ELF-1 (cell line): ENCODE data around the gene VPS18.
"Not testable (repeated sequence)": the region's sequence is repeated elsewhere in the genome, so short reads cannot be mapped to it uniquely, and the experiment has no call there.

ENCODE experiments used
- DNase-seq: peaks from one replicate; pipeline ENCODE4 v3.0.0-alpha.2; 2016; ENCODE audit warnings: low read depth, low spot score

The VPS18 gene

GRCh38 chr15:40893733-40894680 lies at the start of gene VPS18:
Gene VPS18, plus strand, starts transcription at chr15:40894450. Its CDS starts 319 bp downstream, at chr15:40894769.
- peak; percentile 99 for DNase-seq

GRCh38 chr15:40844696-40845030 lies 49.6 kb upstream of the VPS18 start:
- DNase-seq: no peak

GRCh38 chr15:40845036-40845435 lies 49.2 kb upstream of the VPS18 start:
- DNase-seq: no peak

- DNase-seq: peak; percentile 89
Observed at GRCh38 chr15:40845511-40846284, 48.6 kb upstream of the VPS18 start.

- no peak for DNase-seq
Observed at GRCh38 chr15:40846841-40847222, 47.4 kb upstream of the VPS18 start.

- DNase-seq: peak; percentile 90
Observed at GRCh38 chr15:40847223-40847961, 46.9 kb upstream of the VPS18 start.

- DNase-seq: no peak
Observed at GRCh38 chr15:40850576-40851112, 43.6 kb upstream of the VPS18 start.

- no peak for DNase-seq
Observed at GRCh38 chr15:40852529-40852928, 41.7 kb upstream of the VPS18 start.

- DNase-seq: no peak
Observed at GRCh38 chr15:40853241-40853890, 40.9 kb upstream of the VPS18 start.

- no peak for DNase-seq
Observed at GRCh38 chr15:40854161-40854560, 40.1 kb upstream of the VPS18 start.

- DNase-seq: no peak
Observed at GRCh38 chr15:40855706-40856234, 38.5 kb upstream of the VPS18 start.

GRCh38 chr15:40856746-40857145 lies 37.5 kb upstream of the VPS18 start:
- no peak for DNase-seq

GRCh38 chr15:40857601-40858341 lies 36.5 kb upstream of the VPS18 start:
- DNase-seq: peak; percentile 96

- DNase-seq: no peak
Observed at GRCh38 chr15:40858706-40859105, 35.5 kb upstream of the VPS18 start.

GRCh38 chr15:40859206-40859851 lies 34.9 kb upstream of the VPS18 start:
- peak; percentile 91 for DNase-seq

GRCh38 chr15:40861147-40861546 lies 33.1 kb upstream of the VPS18 start:
- DNase-seq: not testable (repeated sequence)

GRCh38 chr15:40863660-40864270 lies 30.5 kb upstream of the VPS18 start:
- DNase-seq: no peak

- DNase-seq: no peak
Observed at GRCh38 chr15:40867199-40867598, 27.1 kb upstream of the VPS18 start.

GRCh38 chr15:40869686-40870085 lies 24.6 kb upstream of the VPS18 start:
- DNase-seq: no peak
